Transverse colon (tissue), 3 donors: Measurements from ENCODE around the gene ATP5F1D.

Source experiments
- POLR2A ChIP-seq: fragments of 450-650 bp; IDR thresholded peaks from one replicate; pipeline ENCODE4 v1.6.1; 2016; ENCODE audit warnings: antibody characterized with exemption, mild to moderate bottlenecking, moderate library complexity
- TF ChIP-seq, protein P1 (sequence below), 5 experiments: fragments of 200-600 bp in 3 of 5; fragments of 450-650 bp in 2 of 5; sonication (generic) in 3 of 5; IDR thresholded peaks; 1 replicate in 2 of 5; 2 replicates in 3 of 5; pipeline ENCODE4 v1.5.1; 2016 to 2017; ENCODE audit warnings: antibody characterized with exemption in 5 of 5, inconsistent platforms in 3 of 5, mild to moderate bottlenecking in 2 of 5, moderate library complexity in 1 of 5

DNA sequence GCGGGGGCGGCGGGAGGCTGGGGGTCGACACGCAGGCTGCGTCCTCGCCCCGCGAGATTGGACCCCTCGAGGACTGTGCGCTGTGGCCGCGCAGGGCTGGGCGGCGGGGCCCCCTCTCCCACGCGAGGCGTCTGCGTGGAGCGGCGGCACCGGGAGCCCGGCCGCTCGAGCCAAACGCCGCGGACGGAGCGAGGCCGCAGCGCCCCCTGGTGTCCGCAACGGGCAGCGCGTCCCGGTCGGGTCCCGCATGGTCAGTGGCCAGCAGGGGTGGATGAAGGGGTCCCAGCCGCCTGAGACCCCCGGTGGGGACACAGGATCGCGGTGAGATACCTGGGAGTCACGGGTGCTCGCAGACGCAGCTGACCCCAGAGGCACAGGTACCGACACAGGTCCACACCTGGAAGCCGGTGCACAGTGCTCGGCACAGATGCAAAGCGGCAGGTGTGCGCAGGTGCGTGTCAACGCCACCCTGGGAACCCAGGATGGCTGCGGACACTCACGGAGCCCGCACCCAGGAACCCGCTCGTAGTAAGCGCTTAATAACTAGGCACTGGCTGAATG, 25.4 kb downstream of the ATP5F1D start:
- no peak for TF ChIP-seq POLR2A
- TF ChIP-seq, protein P1, sequence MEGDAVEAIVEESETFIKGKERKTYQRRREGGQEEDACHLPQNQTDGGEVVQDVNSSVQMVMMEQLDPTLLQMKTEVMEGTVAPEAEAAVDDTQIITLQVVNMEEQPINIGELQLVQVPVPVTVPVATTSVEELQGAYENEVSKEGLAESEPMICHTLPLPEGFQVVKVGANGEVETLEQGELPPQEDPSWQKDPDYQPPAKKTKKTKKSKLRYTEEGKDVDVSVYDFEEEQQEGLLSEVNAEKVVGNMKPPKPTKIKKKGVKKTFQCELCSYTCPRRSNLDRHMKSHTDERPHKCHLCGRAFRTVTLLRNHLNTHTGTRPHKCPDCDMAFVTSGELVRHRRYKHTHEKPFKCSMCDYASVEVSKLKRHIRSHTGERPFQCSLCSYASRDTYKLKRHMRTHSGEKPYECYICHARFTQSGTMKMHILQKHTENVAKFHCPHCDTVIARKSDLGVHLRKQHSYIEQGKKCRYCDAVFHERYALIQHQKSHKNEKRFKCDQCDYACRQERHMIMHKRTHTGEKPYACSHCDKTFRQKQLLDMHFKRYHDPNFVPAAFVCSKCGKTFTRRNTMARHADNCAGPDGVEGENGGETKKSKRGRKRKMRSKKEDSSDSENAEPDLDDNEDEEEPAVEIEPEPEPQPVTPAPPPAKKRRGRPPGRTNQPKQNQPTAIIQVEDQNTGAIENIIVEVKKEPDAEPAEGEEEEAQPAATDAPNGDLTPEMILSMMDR (IDR thresholded peaks at IDR 0.05): peak; percentile 91 to 99 (median 96)
